GM21737 (cell line): ENCODE results near the gene PPP1R9B.

Experiments used
- ATAC-seq: cut with Tn5 transposase; IDR thresholded peaks from one replicate; pipeline ENCODE4 v1.9.1; 2021; ENCODE audit warnings: mild to moderate bottlenecking, moderate library complexity; ENCODE audit not compliant: unreplicated experiment

PPP1R9B gene

DNA sequence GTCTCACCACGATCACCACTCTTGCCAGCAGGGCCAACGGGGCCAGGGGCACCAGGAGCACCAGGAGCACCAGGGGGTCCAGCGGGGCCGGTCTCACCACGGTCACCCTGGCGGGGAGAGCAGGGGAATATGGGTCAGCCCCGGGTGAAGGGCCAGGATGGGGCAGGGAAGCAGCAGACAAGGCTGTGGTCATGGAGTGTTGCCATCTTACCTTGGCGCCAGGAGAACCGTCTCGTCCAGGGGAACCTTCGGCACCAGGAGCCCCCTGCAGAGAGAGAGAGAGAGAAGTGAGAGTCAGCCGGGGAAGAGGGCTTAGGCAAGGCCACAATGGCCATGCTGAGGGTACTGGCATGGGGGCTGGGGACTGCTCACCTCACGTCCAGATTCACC lies 38.0 kb upstream of the PPP1R9B start:
- ATAC-seq = no peak

DNA sequence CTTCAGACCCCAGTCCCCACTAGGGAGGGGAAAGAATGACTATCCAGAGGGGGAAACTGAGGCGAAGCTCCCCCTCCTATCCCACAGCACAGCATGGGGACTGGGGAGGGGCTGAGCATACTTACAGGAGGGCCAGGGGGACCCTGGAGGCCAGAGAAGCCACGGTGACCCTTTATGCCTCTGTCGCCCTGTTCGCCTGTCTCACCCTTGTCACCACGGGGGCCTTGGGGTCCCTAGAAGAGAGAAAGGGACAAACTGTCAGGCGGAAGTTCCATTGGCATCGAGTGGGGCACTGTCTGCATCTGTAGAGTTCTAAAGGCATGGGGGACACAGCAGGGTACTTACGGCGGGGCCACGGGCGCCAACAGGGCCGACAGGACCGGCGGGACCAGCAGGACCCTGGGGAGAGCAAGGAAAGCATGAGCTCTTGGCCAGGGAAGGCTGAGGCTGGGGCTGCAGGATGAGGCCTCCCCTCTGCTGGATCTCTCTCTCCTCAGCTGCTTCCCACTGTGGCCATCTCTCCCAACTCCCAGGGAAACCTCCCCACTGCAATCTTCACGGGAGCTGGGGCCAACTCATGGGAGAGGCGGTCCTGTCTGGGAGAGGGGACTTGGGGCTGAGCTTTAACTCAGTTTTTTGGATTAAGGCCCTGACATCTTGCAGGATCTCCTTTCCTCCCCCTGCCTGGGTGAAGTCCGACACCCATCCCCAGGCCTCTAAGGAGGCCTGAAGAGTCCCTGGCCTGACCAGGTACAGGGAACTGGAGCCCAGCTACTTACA lies 37.5 kb upstream of the PPP1R9B start:
- no peak for ATAC-seq

GRCh38 chr17:50187394-50187725 lies 36.9 kb upstream of the PPP1R9B start:
- no peak for ATAC-seq

DNA sequence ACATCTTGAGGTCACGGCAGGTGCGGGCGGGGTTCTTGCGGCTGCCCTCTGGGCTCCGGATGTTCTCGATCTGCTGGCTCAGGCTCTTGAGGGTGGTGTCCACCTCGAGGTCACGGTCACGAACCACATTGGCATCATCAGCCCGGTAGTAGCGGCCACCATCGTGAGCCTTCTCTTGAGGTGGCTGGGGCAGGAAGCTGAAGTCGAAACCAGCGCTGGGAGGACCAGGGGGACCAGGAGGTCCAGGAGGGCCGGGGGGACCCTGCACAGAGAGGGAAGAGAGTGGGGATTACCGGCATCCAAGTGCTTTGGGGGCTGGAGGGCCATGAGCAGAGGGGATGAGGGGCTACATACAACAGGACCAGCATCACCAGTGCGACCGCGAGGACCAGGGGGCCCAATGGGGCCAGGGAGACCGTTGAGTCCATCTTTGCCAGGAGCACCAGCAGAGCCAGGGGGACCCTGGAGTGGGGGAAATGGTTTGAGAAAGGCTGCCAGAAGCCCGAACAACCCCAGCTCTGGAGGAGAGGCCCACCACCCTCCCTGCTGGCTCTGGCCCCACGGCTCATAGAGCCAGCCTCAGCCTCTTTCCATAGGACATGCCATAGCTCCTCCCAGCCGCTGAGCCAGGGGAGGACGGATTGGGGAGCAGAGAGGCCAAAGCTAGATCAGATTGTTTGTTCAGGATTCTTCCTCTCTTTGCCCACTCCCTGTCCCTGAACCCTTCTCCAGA lies 36.4 kb upstream of the PPP1R9B start:
- ATAC-seq = no peak

DNA sequence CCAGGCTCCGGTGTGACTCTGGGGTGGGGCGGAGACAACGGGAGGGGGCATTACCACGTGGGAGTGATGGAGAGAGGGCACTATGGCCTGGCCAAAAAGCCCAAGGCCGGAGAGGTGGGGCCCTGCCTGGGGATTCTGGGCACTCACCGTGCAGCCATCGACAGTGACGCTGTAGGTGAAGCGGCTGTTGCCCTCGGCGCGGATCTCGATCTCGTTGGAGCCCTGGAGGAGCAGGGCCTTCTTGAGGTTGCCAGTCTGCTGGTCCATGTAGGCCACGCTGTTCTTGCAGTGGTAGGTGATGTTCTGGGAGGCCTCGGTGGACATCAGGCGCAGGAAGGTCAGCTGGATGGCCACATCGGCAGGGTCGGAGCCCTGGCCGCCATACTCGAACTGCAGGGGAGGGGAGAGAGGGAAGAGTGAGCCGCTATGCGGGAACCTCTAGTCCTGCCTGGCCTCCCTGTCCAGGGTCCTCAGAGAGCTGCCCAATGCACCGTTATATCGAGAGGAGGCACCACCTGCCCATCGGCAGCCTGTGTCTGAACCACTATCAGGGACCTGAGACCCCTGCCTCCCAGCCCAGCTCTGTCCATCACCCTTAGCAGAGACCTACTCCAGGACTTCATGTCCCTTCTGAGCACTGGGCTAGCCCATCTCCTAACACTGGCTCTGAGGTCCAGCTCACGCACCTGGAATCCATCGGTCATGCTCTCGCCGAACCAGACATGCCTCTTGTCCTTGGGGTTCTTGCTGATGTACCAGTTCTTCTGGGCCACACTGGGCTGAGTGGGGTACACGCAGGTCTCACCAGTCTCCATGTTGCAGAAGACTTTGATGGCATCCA lies 35.4 kb upstream of the PPP1R9B start:
- no peak for ATAC-seq

- no peak for ATAC-seq
Measured at GRCh38 chr17:50184611-50185398, 34.3 kb upstream of the PPP1R9B start.

DNA sequence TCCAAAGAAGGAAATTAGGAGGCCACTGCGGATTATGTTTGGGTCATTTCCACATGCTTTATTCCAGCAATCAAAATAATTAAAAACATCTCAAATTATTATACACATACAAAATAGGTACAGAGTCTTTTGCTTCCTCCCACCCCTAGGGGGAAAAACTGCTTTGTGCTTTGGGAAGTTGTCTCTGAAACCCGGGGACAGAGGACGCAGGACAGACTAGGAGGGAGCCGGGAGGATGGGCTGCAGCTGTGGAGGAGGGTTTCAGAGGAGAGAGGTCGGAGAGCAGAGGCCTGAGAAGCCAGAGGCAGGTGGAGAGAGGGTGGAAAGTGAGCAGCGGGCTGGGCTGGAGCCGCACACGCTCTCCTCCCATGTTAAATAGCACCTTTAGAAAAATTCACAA lies 33.6 kb upstream of the PPP1R9B start:
- no peak for ATAC-seq

- ATAC-seq = no peak
Measured at GRCh38 chr17:50183421-50183994, 33.0 kb upstream of the PPP1R9B start.

GRCh38 chr17:50182783-50183420 lies 32.4 kb upstream of the PPP1R9B start:
- no peak for ATAC-seq

- no peak for ATAC-seq
Measured at GRCh38 chr17:50181591-50182560, 31.4 kb upstream of the PPP1R9B start.

DNA sequence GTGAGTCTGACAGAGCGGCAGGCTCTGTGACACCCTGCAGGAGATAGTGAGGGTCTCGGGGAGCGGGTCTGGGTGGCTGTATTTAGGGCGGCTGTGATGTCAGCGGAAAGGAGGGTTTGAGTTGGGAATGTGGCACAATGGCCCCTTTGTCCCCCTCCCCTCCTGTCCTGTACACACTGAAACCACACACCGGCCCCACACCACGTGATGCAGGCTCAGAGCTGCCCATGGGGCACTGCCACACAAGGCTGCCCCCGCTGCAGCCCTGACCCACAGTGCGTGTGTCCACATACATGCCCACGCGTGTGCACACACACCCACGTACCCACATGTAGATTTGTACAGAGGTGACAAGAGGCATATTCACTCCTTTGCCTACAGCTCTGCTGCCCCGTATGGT lies 30.7 kb upstream of the PPP1R9B start:
- ATAC-seq = no peak

DNA sequence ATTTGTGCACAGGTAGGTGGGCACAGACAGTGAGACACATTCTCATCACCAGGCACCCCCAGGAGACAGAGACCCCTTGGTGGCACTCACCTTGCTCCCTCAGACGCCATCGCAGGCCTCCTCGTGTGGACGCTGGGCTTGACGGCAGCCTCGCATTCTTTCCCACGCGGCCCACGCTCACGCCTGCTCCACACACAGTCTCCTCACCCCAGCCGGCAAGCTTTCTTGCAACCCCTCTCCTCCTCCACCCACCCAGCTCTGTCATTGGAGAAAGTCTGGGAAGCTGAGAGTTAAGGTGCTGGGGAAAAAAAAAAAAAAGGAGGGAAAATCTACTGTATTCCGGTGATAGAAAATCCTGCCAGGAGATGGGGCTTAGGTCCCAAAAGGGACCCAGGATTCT lies 30.1 kb upstream of the PPP1R9B start:
- no peak for ATAC-seq

DNA sequence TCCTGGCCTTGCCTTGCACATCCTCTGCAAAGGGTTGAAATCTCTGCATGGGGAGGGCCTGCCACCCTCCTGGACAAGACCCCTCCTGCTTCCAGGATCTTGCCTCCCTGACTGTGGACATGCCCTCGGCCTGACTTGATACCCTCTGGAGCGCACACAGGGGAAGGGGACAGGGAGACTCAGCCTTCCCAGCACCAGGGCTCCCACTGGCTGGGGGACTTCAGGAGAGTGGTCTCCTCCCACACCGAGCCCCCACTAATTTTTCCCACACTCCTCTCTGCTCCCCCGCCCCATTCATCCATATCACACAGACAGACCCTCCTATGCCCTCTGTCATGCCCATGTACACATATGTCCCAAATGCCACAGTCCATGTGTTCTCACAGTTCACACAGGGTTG lies 29.6 kb upstream of the PPP1R9B start:
- ATAC-seq = no peak

GRCh38 chr17:50177983-50178834 lies 27.7 kb upstream of the PPP1R9B start:
- no peak for ATAC-seq

DNA sequence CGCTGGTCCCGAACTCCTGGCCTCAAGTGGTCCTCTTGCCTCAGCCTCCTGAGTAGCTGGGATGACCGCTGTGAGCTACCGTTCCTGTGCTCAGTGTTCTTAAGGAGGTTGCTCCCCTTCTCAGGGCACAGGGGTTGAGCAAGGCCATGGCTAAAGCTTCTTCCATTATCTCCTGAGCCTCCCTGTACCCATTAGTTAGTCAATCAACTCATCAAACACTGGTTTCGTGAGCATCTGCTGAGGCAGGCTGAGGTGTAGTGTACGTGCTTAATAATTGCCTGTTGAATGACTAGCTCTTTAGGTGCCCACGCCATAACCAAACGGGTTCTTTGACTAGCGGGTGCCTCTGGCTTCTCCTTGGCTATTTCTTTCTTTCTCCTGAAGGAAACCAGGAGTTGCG lies 27.0 kb upstream of the PPP1R9B start:
- ATAC-seq = no peak

DNA sequence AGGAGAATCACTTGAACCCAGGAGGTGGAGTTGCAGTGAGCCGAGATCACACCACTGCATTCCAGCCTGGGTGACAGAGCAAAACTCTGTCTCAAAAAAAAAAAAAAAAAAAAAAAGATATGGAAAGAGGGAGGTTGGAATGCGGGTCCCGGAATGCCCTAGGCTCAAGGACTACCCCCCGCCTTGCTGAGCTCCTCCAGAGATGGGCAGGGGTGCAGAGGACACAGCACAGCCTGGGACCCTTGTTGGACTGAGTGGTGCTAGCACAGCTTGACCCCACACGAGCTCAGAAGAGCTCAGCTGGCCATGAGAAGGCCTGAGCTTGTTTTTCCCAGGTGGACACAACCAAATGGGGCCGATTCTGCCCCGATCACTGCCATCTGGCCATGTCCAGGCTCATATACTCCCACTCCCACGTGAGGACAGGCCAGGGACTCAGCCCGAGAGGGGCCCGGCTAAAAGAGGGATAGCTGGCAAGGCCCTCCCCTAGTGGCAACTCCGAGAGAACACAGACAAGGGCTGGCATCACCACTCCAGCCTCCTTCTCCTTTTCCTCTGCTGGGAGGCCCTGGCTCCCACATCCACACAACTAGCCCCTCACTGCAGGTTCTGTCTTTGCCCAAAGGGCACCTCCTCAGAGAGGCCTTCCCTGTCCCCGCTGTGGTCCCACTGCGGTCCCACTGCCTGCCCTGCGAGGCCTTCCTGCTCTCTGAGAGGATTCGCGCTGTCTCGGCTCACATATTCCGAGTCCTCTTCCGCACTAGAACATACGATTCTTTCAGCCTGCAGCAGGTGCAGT lies 26.3 kb upstream of the PPP1R9B start:
- ATAC-seq = no peak
